GM18861 (cell line): Measurements from ENCODE around the gene AIFM2.
A peak's percentile ranks its signal among the peaks of the same experiment; 100 is the strongest.
"Not testable (repeated sequence)": the region's sequence is repeated elsewhere in the genome, so short reads cannot be mapped to it uniquely, and the experiment has no call there.

Experiments
- ATAC-seq: cut with Tn5 transposase; IDR thresholded peaks from one replicate; pipeline ENCODE4 v1.9.1; 2021; ENCODE audit not compliant: unreplicated experiment

Gene AIFM2

DNA sequence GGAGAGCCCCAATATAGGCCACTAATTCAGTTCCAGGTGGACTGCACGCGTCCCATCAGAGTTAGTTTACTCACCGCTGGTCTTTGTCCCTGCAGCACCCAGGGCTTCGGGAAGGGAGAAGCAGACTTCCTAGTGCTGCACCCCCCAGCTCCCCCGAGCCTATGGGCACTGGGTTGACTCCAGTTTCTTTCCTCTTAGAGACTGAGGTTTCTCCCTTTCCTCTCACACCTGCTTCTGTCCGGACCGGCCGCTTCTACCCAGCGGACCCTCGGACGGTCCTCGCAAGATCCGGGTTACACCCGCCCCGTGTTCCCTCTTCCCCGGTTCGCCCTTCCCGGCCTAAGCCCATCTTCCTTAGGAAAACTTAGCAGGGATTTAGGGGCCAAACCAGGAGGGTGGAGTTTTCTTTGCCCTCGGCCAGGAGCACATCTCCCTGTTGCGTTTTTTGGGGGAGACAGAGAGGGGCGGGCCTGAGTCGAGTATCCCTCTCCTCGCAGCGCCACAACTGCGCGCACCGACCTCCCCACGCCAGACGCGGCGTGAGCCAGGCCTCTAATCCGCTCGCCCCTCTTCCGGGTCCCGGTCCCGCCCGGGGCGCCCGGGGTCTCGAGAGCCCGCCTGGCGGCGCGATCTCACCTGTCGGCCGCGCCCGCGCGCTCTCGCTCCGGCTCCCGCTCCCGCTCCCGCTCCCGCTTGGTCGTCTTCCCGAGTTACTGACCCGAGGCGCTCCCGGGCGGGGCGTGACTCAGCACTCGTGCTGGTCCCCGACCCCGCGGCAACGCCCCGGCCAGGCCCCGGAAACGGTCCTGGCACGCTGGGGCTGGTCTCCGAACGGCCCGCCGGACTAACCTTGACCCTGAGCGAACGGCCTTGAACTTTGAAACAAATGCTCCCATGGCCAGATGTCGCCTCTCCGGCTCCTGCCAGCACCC, at the start of gene AIFM2:
Gene AIFM2, minus strand, starts transcription at position 728 of the 932 bp plus-strand sequence. CDS start 8,741 bp downstream, outside the sequence.
- ATAC-seq, result peak; percentile 70

DNA sequence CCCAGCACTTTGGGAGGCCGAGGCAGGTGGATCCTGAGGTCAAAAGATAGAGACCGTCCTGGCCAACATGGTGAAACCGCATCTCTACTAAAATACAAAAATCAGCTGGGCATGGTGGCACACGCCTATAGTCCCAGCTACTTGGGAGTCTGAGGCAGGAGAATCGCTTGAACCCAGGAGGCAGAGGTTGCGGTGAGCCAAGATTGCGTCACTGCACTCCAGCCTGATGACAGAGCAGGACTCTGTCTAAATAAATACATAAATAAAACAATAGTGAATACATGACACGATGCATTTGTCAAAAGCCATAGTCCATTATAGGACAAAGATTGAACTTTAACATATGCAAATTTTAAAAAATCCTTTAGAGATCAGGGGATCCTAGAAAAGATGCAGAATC, 46.6 kb upstream of the AIFM2 start:
- ATAC-seq, result not testable (repeated sequence)

DNA sequence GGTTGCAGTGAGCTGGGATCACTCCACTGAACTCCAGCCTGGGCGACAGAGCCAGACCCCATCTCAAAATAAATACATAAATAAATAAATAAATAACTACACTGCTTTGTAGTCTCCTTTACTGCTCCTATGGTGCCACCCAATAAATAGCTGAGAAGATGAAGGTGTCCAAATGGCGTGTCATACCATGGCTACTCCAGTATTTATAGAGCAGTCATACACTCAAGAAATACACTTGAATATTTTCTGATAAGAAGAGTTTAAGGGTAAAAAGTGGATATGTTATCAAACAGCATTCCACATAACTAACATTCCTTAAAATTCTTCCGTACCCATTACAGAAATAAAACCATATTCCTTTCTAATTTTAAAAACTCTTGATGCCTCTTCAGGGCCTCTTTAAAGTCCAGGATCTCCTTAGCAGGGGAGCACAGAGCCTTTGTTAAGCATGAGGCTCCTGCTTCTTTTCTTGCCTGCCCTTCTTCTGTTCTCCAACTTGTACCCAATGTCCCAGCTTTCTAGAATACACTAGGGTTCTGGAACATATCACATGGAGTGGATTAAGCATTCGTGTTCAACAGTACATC, 45.6 kb upstream of the AIFM2 start:
- ATAC-seq, result no peak

DNA sequence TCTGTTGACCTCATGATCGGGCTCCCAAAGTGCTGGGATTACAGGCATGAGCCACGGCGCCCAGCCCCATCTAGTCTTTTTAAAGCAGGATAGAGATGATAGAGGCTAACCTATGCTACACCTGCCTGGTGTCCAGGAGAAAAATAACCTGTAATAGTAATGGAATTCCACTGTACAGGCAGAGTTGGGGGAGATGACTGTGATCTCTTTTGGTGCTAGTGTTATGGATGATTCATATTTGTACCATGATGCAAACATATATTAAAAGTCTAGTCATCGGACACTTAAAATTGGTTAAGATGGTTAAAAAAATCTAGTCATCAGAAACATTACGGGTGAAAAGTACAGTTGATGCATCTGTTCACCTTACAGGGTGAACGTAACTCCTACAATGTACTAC, 43.8 kb upstream of the AIFM2 start:
- ATAC-seq, result no peak

DNA sequence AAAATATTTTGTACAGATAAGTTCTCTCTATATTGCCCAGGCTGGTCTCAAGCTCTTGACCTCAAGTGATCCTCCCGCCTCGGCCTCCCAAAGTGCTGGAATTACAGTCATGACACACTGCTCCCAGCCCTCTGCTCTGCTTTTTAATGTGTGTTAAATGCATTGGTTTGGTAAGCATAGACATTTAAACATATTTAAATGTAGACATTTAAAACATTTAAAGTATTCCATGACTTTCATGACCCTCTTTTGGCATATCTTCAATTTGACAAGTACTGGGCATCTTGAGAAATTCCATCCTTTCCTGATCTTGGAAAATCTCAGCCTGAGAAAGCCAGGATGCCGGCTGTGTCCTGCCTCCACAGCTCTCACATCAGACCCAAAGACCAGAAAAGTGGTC, 42.9 kb upstream of the AIFM2 start:
- ATAC-seq, result no peak

DNA sequence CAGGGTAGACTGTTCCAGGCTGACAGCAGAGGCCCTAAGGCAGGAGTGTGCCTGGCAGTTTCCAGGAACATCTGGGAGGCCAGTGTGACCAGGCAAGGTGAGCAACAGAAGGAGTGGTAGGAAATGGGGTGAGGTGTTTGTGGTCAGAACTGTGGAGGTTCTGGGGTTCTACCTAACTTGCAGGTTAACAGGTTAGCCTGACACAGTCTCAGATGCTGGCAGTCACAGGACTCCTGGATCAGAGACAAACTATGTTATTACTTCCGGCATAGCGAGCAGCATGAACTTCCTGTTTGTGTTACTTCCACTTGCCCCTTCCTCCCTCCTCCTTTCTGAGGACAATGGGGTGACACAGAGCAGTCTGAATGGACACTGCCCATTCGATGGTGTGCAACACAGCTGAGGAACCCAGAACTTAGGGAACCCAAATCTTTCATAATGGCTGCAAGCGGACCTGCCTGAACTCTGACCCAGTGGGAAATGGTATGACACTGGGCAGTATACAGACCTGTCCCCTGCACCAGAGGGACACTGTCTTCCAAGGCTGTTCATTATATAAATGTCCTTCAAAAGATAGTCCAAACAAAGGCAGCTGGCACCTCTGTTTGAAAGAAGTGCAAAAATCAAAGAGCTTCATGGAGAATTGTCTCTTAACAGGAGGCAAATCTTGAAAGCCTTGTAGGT, 41.6 kb upstream of the AIFM2 start:
- ATAC-seq, result no peak

DNA sequence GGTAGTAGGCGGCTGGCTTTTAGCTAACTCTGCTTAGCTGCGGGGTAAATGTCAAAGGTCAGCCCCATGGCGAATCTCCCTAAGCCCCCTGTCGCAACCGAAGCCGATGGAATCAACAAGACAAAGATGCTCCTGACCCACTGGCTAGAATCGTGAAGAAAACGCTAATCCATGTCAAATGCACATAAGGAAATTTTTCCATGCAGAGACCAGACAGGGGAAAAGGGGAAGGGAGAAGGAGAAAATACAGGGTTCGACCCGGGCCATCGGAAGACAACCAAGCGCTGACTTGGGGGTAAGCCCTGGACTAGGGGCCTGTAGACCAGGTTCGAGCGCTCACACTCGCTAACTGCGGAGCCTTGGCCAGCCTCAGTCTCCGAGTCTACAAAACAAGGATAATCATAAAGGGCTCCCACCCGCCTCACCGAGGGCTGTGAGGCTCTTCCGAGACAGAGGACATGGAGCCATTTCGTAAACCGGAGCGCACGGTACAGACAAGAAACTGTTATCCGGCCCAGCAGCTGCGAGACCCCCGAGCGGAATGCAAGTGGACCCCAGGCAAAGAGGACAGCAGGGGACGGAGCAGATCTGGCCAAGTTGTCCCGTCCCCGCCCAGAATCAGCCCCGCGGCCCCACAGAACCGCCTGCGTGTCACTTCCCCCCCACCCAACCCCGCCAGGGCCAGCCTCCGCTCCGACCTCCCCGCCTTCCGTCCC, 37.2 kb upstream of the AIFM2 start:
- no peak for ATAC-seq

DNA sequence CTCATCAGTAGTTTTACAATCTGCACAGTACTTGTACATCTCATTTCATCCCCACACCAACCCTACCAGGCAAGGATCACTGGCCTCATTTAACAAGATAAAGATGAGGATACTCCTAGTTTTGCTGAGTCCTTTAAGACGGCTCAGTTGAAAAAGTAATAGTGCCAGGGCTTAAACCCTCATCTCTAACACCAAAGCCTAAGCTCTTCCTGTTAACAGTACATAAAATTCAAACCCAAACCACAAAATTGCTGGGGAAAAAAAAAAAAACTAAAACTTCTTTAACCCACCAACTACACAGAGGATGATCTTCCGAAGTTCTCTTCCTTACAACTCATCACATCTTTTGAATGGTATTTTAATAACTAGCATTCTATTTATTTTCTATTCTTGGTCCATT, 36.4 kb upstream of the AIFM2 start:
- ATAC-seq, result no peak

DNA sequence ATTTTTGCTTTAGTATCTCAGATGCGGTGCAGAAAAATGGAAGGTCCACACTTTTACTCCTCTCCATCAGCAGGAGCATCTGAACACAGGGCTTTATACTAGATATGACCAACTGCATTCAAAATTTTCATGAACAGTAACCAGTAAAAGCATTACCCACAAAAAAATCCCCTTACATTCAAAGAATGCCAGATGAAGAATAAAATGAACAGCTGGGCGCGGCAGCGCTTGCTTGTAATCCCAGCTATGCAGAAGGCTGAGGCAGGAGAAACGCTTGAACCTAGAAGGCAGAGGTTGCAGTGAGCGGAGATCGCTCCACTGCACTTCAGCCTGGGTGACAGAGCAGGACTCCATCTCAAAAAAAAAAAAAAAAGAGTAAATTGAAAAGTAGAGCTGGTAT, 34.6 kb upstream of the AIFM2 start:
- ATAC-seq, result no peak

DNA sequence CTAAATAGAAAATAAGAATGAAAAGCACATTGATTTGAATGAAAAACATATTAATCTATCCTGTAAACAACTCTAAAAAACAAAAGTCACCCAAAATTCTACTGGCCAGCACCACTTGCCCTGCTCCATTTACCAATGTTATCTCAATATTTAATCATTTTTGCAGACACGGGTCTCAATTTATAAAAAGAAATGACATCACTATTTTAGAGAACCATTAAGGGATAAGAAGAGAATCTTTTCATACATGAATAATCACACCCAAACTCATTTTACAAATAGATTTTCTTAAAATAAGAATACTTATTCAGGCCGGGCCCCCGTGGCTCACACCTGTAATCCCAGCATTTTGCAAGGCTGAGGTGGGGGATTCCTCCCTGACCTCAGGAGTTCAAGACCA, 33.8 kb upstream of the AIFM2 start:
- no peak for ATAC-seq

DNA sequence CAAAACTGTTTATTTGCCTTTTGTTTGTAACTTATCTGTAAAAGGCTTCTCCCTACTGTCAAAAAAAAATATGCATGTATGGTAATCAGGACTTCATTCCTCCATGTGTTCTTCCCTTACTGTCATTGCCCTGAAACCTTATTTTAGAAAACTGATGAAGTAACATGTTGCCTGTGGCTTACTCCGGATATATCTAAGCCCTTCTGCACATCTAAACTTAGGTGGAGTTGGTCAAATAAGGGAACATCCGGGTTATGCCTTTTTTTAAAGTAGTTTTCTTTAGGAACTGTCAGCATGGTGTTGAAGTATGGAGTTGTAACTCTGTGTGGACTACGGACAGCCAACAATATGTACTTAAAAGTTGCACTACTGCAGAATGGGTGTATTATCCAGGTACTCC, 31.5 kb upstream of the AIFM2 start:
- ATAC-seq, result no peak

DNA sequence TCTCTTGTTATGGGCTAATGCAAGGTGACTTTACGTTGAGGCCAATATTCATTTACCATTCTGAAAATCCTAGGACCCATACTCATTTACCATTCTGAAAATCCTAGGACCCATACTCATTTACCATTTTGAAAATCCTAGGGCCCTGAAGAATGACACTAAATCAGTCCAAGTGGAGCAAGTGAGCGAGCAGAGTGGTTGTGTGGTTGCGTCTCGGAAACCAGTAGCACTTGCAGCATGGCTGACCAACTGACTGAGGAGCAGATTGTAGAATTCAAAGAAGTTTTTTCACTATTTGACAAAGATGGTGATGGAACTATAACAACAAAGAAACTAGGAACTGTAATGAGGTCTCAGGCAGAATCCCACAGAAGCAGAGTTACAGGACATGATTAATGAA, 30.8 kb upstream of the AIFM2 start:
- no peak for ATAC-seq

DNA sequence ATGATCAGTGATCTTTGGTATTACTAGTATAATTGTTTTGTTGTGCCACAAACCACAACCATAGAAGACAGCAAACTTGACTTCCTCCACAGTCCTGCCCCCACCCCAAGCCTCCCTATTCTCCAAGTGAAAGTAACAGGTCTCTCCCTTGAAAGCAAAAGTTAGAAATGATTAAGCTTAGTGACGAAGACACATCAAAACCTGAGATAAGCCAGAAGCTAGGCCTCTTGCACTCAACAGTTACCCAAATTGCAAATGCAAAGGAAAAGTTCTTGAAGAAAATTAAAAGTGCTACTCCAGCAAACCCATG, 30.2 kb upstream of the AIFM2 start:
- peak; percentile 58 for ATAC-seq

DNA sequence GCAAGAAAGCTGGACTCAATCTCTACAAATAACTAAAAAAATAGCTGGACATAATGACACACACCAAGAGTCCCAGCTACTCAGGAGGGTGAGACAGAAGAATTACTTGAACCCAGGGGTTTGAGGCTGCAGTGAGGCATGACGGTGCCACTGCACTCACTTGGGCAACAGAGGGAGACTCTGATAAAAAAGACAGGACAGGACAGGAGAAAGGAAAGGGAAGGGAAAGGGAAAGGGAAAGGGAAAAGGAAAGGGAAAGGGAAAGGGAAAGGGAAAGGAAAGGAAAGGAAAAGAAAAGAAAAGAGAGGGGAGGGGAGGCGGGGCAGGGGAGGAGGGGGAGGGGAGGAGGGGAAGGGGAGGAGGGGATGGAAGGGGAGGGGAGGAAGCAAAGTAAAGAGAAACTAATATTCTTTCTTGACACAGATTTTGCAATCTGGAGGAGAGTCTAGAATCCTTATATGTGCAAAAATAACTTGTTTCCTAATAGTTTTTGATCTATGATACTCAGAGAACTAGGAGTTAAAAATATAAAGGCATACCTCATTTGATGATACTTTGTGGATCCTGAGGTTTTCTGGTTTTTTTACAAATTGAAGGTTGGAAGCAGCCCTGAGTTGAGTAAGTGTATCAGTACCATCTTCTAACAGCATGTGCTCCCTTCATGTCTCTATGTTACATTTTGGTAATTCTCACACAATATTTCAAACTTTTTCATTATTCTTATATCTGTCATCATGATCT, 29.7 kb upstream of the AIFM2 start:
- ATAC-seq, result peak; percentile 11

DNA sequence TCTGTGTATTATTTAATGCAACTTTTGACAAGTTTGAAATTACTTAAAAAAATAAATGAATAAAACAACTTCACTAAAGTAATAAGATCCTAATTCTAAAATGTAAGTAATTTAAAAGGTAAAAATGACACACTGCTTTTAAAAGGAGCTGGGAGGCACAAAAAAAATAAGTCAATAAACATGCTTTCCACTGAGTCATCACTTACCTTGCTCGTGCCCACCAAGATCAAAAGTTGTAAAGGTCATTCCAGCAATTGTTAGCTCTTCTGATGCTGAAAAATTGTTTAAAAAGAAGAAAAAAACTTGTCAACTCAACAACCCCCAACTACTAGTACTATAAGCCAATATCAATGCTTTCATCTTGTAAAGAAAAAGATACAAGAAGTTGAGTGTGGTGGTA, 28.2 kb upstream of the AIFM2 start:
- no peak for ATAC-seq

DNA sequence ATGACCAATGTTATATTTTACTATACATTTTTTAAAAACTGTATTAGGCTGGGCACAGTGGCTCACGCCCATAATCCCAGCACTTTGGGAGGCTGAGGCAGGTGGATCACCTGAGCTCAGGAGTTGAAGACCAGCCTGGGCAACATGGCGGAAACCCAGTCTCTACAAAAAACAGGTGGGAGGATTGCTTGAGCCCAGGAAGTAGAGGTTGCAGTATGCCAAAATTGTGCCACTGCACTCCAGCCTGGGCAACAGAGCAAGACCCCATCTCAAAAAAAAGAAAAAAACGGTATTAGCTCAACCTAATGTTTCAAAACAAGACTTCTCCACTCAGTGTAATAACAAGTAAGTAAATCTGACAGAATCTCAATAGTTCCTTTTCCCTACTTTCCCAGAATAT, 26.7 kb upstream of the AIFM2 start:
- ATAC-seq, result not testable (repeated sequence)

DNA sequence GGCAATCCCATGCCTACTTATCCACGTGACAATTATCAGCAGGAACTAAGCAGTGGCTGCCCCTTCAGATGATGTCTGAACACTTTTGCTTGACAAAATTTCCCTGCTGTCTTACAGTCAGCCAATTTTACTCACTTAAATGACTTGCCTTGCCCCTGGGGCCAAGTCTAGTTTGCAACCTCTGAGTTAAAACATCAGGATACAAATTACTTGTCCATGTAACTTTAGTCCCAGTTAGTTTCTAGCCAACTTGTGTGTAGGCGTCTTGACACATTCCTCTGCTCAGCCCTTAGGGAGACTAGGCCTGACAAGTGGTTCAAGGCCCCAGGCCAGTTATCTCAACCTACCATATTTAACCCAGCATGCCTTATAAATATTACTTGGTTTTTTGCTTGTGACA, 25.5 kb upstream of the AIFM2 start:
- ATAC-seq, result no peak

DNA sequence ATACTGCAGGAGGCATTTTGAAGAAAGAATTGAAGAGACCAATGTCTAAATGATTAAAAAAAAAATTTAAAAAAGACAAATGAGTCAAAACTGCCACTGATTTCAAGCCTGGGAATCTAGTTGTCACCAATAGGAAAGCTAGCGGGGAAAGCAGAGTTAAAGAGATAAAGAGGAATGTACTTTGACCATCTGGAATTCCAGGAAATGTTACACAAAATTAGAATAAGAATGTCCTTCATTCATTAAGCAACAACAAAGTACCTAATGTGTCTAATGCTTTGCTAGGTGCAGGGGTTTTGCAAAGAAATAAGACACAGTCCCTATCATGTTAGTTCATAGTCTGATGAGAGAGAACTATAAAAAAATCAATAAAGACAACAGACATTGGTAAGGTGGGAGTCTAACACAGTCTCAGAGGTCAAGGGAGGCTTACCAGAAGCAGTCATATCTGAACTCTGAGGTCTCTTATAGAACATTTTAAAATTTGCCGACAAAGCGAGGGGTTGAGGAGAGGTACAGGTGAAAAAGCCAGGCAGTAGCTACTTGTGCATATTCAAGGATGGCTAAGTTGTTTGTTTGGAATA, 22.7 kb upstream of the AIFM2 start:
- ATAC-seq, result no peak

DNA sequence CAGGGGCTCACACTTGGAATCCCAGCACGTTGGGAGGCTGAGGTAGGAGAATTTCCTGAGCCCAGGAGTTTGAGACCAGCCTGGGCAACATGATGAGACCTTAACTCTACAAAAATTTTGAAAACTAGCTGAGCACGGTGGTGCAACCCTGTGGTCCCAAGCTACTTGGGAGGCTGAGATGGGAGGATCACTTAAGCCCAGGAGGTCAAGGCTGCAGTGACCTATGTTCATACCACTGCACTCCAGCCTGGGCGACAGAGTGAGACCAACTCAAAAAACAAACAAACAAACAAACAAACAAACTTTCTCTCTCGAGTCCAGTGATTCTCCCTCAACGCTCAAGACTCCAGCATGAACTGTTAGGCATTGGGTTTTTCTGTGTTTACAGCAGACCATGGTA, 15.9 kb upstream of the AIFM2 start:
- no peak for ATAC-seq

DNA sequence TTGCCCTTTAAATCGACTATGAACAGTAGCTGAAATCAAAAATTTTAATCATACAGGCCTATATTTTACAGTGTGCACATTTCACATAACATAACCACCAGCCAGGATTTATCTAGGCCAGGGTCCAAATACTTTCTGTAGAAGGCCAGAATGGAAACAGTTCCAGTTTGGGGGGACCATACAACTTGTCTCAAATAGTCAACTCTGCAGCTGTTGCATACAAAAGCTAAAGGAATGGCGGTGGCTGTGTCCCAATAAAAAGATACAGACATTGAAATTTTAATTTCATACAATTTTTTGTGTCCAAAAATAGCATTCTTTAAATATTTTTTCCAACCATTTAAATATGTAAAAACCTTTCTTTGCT, 14.6 kb upstream of the AIFM2 start:
- no peak for ATAC-seq
